Upper lobe of left lung (tissue), 6 donors: ENCODE data around the gene DNAH17. TPM values are rescaled to one million over a fixed set of nuclear protein-coding genes. Genes with fewer than 3 reads are reported as not detected.

Experiments used
- ATAC-seq, 2 donors: fragments of 200-7000 bp; cut with Tn5 transposase; one replicate each; pipeline ENCODE4 v1.9.1; 2022; ENCODE audit warnings: mild to moderate bottlenecking in 2 of 2, moderate library complexity in 2 of 2; ENCODE audit not compliant: low FRiP score in 2 of 2
- DNase-seq, 2 donors: peaks; one replicate each; pipeline ENCODE4 v3.0.0-alpha.2; 2019 to 2020
- H3K27ac ChIP-seq, 4 donors: fragments of 200-600 bp; sonication (generic); one replicate each; pipeline ENCODE4 v1.5.1; 2016 to 2019
- H3K27me3 ChIP-seq, 4 donors: fragments of 200-600 bp; sonication (generic); one replicate each; pipeline ENCODE4 v1.5.1; 2017 to 2019
- H3K36me3 ChIP-seq, 4 donors: fragments of 200-600 bp; sonication (generic); one replicate each; pipeline ENCODE4 v1.5.1; 2016 to 2019
- H3K4me1 ChIP-seq, 4 donors: fragments of 200-600 bp; sonication (generic); one replicate each; pipeline ENCODE4 v1.5.1; 2018 to 2019
- H3K4me3 ChIP-seq, 4 donors: fragments of 200-600 bp; sonication (generic); one replicate each; pipeline ENCODE4 v1.5.1; 2017 to 2019; ENCODE audit warnings: mild to moderate bottlenecking in 2 of 4, moderate library complexity in 1 of 4
- H3K9me3 ChIP-seq, 4 donors: fragments of 200-600 bp; sonication (generic); one replicate each; pipeline ENCODE4 v1.5.1; 2018 to 2019
- CTCF ChIP-seq, 6 experiments: fragments of 450-650 bp in 4 of 6; fragments of 200-600 bp in 2 of 6; sonication (generic) in 2 of 6; IDR thresholded peaks; one replicate each; pipeline ENCODE4 v1.5.1; 2016 to 2019; ENCODE audit warnings: antibody characterized with exemption in 6 of 6
- EP300 ChIP-seq, 4 donors: sonication (generic); formaldehyde crosslinking; IDR thresholded peaks; one replicate each; pipeline ENCODE4 v1.5.1; 2017; ENCODE audit warnings: antibody characterized with exemption in 4 of 4, control low read depth in 2 of 4
- POLR2A ChIP-seq, 4 donors: fragments of 450-650 bp; IDR thresholded peaks; one replicate each; pipeline ENCODE4 v1.5.1; 2016 to 2017; ENCODE audit warnings: antibody characterized with exemption in 4 of 4, mild to moderate bottlenecking in 2 of 4
- POLR2AphosphoS5 ChIP-seq, 2 donors: sonication (generic); formaldehyde crosslinking; IDR thresholded peaks; one replicate each; pipeline ENCODE4 v1.5.1; 2017; ENCODE audit warnings: antibody characterized with exemption in 2 of 2
- WGBS, 2 donors: methylation state at CpG; one replicate each; pipeline ENCODE4 v1.1.5; 2017 to 2018; 5-methylcytosine and 5-hydroxymethylcytosine counted together
- total RNA-seq, 6 donors: library from RNA; depleted of rRNA in 4 of 6; stranded (reverse); fragments of >200 nt in 4 of 6; gene quantifications; one replicate each; pipeline versions ENCODE4 v1.1.0 to v1.2.1, GENCODE V29; 2016 to 2021
- donor health status: DM: no; HTN: no; CAD: no; lungs with moderate emphysema.
- donor health status: DM: no; HTN: yes; CAD: no; lungs with severe emphysema.

Gene DNAH17
- total RNA-seq, 6 donors from 2014 or later = 2.0 to 21.0 (median 3.7) TPM

- ATAC-seq = no peak
- H3K36me3 ChIP-seq = peaks cover 20 to 65% (median 44%) of the 10 kb centered on the region in 4 donors
- 90 to 96% methylated on average over 5 to 6 of the region's 6 CpGs for WGBS, 2 donors
These were observed 170.8 kb downstream of the DNAH17 start for GRCh38 chr17:78406396-78406795.

DNA sequence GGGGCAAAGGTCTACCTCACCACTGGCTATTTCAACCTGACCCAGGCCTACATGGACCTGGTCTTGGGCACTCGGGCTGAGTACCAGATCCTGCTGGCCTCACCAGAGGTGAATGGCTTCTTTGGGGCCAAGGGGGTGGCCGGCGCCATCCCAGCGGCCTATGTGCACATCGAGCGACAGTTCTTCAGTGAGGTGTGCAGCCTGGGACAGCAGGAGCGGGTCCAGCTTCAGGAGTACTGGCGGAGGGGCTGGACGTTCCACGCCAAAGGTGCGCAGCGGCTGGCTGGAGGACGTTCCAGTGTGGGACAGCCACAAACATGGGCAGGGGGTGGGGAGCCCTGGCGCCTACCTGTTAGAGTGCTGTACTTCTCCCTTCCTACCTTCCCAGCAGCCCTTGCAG is 173.4 kb downstream of the DNAH17 start:
- ATAC-seq = no peak
- DNase-seq = peak in 1 of 2 donors; percentile 72
- no peaks in the 10 kb centered on the region for H3K27me3 ChIP-seq
- 93 to 95% methylated on average over 14 of the region's 14 CpGs for WGBS, 2 donors
- H3K27ac ChIP-seq = no peak overlapping the region
- TF ChIP-seq POLR2AphosphoS5 (IDR thresholded peaks at IDR 0.05) = no peak
- no peak for TF ChIP-seq CTCF (IDR thresholded peaks at IDR 0.05)
- TF ChIP-seq EP300 (IDR thresholded peaks at IDR 0.05) = no peak
- TF ChIP-seq POLR2A (IDR thresholded peaks at IDR 0.05) = no peak
- H3K9me3 ChIP-seq = no peaks in the 10 kb centered on the region
- peaks cover 17 to 26% (median 19%) of the 10 kb centered on the region in 4 donors for H3K4me1 ChIP-seq
- H3K36me3 ChIP-seq = peaks cover 37 to 88% (median 68%) of the 10 kb centered on the region in 4 donors
- H3K4me3 ChIP-seq = no peak overlapping the region

More at GRCh38 chr17:78406396-78406795, 170.8 kb downstream of the DNAH17 start:
- Histone ChIP-seq H3K9me3 (no peaks in the 10 kb centered on the region), H3K4me3 (no peak overlapping the region), H3K27ac (peak overlapping the region in 2 of 4 donors; percentile 26 to 35), H3K4me1 (peaks cover 38 to 51% (median 40%) of the 10 kb centered on the region in 4 donors), H3K27me3 (no peaks in the 10 kb centered on the region)
- TF ChIP-seq EP300 (IDR thresholded peaks at IDR 0.05) = no peak
- TF ChIP-seq POLR2A (IDR thresholded peaks at IDR 0.05) = no peak
- no peak for TF ChIP-seq CTCF (IDR thresholded peaks at IDR 0.05)
- no peak for TF ChIP-seq POLR2AphosphoS5 (IDR thresholded peaks at IDR 0.05)
- no peak for DNase-seq

- WGBS, 2 donors = 64 to 95% methylated on average over 5 to 7 of the region's 8 CpGs
- TF ChIP-seq EP300 (IDR thresholded peaks at IDR 0.05) (no peak), POLR2AphosphoS5 (IDR thresholded peaks at IDR 0.05) (no peak), CTCF (IDR thresholded peaks at IDR 0.05) (no peak), POLR2A (IDR thresholded peaks at IDR 0.05) (no peak)
- H3K36me3 ChIP-seq = peaks cover 46 to 95% (median 77%) of the 10 kb centered on the region in 4 donors
These were observed 175.3 kb downstream of the DNAH17 start for GRCh38 chr17:78401891-78402290.

GRCh38 chr17:78401246-78401645 is 175.9 kb downstream of the DNAH17 start:
- DNase-seq = no peak
- 76% methylated on average over 5 of the region's 6 CpGs; no CpG with 5 or more reads in 1 of the 2 donors for WGBS, 2 donors
- Histone ChIP-seq H3K9me3 (no peaks in the 10 kb centered on the region), H3K4me1 (peaks cover 19 to 24% (median 22%) of the 10 kb centered on the region in 4 donors), H3K27me3 (no peaks in the 10 kb centered on the region), H3K4me3 (no peak overlapping the region), H3K36me3 (peaks cover 46 to 92% (median 79%) of the 10 kb centered on the region in 4 donors), H3K27ac (peak overlapping the region in 2 of 4 donors; percentile 10 to 30)
- ATAC-seq = no peak
- no peak for TF ChIP-seq EP300 (IDR thresholded peaks at IDR 0.05)
- TF ChIP-seq POLR2A (IDR thresholded peaks at IDR 0.05) = no peak
- no peak for TF ChIP-seq CTCF (IDR thresholded peaks at IDR 0.05)
- no peak for TF ChIP-seq POLR2AphosphoS5 (IDR thresholded peaks at IDR 0.05)

More at GRCh38 chr17:78401891-78402290, 175.3 kb downstream of the DNAH17 start:
- ATAC-seq = no peak
- H3K27me3 ChIP-seq = no peaks in the 10 kb centered on the region
- H3K4me3 ChIP-seq = no peak overlapping the region
- DNase-seq = no peak
- H3K27ac ChIP-seq = peak overlapping the region in 2 of 4 donors; percentile 17 to 30
- H3K4me1 ChIP-seq = peaks cover 14 to 21% (median 19%) of the 10 kb centered on the region in 4 donors
- no peaks in the 10 kb centered on the region for H3K9me3 ChIP-seq
